ENCODE measurements around the gene IL1RN. TPM values are rescaled to one million over a fixed set of nuclear protein-coding genes. Genes with fewer than 3 reads are reported as not detected.

IL1RN gene
- total and polyA plus RNA-seq, 2 of the 13 experiments (the other 11 are each of a cell fraction or from before 2014, with no cell fraction given) = 21.2 to 101 TPM

DNA sequence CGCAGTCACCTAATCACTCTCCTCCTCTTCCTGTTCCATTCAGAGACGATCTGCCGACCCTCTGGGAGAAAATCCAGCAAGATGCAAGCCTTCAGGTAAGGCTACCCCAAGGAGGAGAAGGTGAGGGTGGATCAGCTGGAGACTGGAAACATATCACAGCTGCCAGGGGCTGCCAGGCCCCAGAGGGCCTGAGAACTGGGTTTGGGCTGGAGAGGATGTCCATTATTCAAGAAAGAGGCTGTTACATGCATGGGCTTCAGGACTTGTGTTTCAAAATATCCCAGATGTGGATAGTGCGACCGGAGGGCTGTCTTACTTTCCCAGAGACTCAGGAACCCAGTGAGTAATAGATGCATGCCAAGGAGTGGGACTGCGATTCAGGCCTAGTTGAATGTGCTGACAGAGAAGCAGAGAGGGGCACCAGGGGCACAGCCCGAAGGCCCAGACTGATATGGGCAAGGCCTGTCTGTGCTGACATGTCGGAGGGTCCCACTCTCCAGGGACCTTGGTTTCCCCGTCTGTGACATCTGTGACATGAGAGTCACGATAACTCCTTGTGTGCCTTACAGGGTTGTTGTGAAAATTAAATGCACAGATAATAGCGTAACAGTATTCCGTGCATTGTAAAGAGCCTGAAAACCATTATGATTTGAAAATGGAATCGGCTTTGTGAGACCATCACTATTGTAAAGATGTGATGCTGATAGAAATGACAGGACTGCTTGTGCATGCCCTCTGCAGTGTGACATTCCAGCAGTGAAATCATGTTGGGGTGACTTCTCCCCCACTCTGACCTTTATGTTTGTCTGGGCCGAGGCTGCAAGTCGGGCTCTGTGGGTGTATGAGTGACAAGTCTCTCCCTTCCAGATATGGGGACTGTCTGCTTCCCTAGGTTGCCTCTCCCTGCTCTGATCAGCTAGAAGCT lies 510 bp downstream of the IL1RN start (continued):
- TF ChIP-seq, protein P1, sequence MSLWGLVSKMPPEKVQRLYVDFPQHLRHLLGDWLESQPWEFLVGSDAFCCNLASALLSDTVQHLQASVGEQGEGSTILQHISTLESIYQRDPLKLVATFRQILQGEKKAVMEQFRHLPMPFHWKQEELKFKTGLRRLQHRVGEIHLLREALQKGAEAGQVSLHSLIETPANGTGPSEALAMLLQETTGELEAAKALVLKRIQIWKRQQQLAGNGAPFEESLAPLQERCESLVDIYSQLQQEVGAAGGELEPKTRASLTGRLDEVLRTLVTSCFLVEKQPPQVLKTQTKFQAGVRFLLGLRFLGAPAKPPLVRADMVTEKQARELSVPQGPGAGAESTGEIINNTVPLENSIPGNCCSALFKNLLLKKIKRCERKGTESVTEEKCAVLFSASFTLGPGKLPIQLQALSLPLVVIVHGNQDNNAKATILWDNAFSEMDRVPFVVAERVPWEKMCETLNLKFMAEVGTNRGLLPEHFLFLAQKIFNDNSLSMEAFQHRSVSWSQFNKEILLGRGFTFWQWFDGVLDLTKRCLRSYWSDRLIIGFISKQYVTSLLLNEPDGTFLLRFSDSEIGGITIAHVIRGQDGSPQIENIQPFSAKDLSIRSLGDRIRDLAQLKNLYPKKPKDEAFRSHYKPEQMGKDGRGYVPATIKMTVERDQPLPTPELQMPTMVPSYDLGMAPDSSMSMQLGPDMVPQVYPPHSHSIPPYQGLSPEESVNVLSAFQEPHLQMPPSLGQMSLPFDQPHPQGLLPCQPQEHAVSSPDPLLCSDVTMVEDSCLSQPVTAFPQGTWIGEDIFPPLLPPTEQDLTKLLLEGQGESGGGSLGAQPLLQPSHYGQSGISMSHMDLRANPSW (CRISPR knock-in tag; IDR thresholded peaks at IDR 0.05; ENCODE audit: borderline replicate concordance) = no peak
- TF ChIP-seq HNF4A (CRISPR knock-in tag; IDR thresholded peaks at IDR 0.05) (no peak), FOSL2 (CRISPR knock-in tag; IDR thresholded peaks at IDR 0.05) (no peak), ZNF891 (CRISPR knock-in tag; IDR thresholded peaks at IDR 0.05) (peak; percentile 62), ASH2L (IDR thresholded peaks at IDR 0.05; ENCODE audit: insufficient read length, low read depth, low read length) (no peak), DR1 (CRISPR knock-in tag; IDR thresholded peaks at IDR 0.05) (no peak), MTA1 (CRISPR knock-in tag; IDR thresholded peaks at IDR 0.05; ENCODE audit: borderline replicate concordance) (peak; percentile 54; the same call in 1 of the 2 replicates), RERE (CRISPR knock-in tag; IDR thresholded peaks at IDR 0.05; ENCODE audit: low read depth) (no peak), MBNL3 (CRISPR knock-in tag; conservative IDR thresholded peaks at IDR 0.05) (no peak), NR1H2 (CRISPR knock-in tag; IDR thresholded peaks at IDR 0.05; ENCODE audit: borderline replicate concordance, low read depth) (no peak)
- TF ChIP-seq, protein P2, sequence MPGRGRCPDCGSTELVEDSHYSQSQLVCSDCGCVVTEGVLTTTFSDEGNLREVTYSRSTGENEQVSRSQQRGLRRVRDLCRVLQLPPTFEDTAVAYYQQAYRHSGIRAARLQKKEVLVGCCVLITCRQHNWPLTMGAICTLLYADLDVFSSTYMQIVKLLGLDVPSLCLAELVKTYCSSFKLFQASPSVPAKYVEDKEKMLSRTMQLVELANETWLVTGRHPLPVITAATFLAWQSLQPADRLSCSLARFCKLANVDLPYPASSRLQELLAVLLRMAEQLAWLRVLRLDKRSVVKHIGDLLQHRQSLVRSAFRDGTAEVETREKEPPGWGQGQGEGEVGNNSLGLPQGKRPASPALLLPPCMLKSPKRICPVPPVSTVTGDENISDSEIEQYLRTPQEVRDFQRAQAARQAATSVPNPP (CRISPR knock-in tag; IDR thresholded peaks at IDR 0.05) = no peak
- TF ChIP-seq, protein P3, sequence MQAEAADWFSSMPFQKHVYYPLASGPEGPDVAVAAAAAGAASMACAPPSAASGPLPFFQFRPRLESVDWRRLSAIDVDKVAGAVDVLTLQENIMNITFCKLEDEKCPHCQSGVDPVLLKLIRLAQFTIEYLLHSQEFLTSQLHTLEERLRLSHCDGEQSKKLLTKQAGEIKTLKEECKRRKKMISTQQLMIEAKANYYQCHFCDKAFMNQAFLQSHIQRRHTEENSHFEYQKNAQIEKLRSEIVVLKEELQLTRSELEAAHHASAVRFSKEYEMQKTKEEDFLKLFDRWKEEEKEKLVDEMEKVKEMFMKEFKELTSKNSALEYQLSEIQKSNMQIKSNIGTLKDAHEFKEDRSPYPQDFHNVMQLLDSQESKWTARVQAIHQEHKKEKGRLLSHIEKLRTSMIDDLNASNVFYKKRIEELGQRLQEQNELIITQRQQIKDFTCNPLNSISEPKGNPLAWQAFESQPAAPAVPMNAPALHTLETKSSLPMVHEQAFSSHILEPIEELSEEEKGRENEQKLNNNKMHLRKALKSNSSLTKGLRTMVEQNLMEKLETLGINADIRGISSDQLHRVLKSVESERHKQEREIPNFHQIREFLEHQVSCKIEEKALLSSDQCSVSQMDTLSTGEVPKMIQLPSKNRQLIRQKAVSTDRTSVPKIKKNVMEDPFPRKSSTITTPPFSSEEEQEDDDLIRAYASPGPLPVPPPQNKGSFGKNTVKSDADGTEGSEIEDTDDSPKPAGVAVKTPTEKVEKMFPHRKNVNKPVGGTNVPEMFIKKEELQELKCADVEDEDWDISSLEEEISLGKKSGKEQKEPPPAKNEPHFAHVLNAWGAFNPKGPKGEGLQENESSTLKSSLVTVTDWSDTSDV (CRISPR knock-in tag; IDR thresholded peaks at IDR 0.05) = peak; percentile 66; the same call in 1 of the 2 replicates
- TF ChIP-seq, protein P4, sequence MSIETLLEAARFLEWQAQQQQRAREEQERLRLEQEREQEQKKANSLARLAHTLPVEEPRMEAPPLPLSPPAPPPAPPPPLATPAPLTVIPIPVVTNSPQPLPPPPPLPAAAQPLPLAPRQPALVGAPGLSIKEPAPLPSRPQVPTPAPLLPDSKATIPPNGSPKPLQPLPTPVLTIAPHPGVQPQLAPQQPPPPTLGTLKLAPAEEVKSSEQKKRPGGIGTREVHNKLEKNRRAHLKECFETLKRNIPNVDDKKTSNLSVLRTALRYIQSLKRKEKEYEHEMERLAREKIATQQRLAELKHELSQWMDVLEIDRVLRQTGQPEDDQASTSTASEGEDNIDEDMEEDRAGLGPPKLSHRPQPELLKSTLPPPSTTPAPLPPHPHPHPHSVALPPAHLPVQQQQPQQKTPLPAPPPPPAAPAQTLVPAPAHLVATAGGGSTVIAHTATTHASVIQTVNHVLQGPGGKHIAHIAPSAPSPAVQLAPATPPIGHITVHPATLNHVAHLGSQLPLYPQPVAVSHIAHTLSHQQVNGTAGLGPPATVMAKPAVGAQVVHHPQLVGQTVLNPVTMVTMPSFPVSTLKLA (IDR thresholded peaks at IDR 0.05) = no peak
